OCI-LY7 (cell line): ENCODE measurements around the gene KAZN.

Experiments
- CTCF ChIP-seq: fragments of 200-600 bp; sonication (generic); conservative IDR thresholded peaks from 2 replicates; pipeline ENCODE4 v1.5.1; 2014; ENCODE audit warnings: mild to moderate bottlenecking, antibody characterized with exemption, low read length, moderate library complexity, mixed read lengths
- EZH2phosphoT487 ChIP-seq: fragments of 200-600 bp; sonication (generic); IDR thresholded peaks from 2 replicates; pipeline ENCODE4 v1.6.1; 2018; ENCODE audit warnings: low read depth, borderline replicate concordance, mild to moderate bottlenecking, mixed run types, antibody characterized with exemption, low read length, moderate library complexity, mixed read lengths

- no peak for TF ChIP-seq CTCF
- TF ChIP-seq EZH2phosphoT487, result no peak
Measured at GRCh38 chr1:14865106-14865505, 266.6 kb downstream of the KAZN start.
